Psoas muscle (tissue), 8 donors: Measurements from ENCODE around the gene RIMBP2. TPM values are rescaled to one million over a fixed set of nuclear protein-coding genes. Genes with fewer than 3 reads are reported as not detected.

Experiments
- ATAC-seq, 4 donors: fragments of 200-7000 bp; cut with Tn5 transposase; one replicate each; pipeline ENCODE4 v1.9.1; 2020; ENCODE audit warnings: moderate library complexity in 3 of 4, mild to moderate bottlenecking in 2 of 4
- DNase-seq, 2 donors: peaks; one replicate each; pipeline ENCODE4 v3.0.0-alpha.2; 2020
- H3K27ac ChIP-seq: fragments of 200-600 bp; one replicate; pipeline ENCODE4 v1.8.0; 2022
- H3K27me3 ChIP-seq, 3 donors: fragments of 200-600 bp in 1 of 3; one replicate each; pipeline versions ENCODE4 v1.6.1 to v1.8.0; 2013 to 2022; ENCODE audit warnings: low read length in 2 of 3, mild to moderate bottlenecking in 2 of 3, moderate library complexity in 1 of 3; ENCODE audit not compliant: insufficient read depth in 3 of 3
- H3K36me3 ChIP-seq, 2 donors: fragments of 200-600 bp in 1 of 2; one replicate each; pipeline versions ENCODE4 v1.6.1 to v1.8.0; 2013 to 2022; ENCODE audit warnings: low read depth in 1 of 2, mild to moderate bottlenecking in 1 of 2, moderate library complexity in 1 of 2; ENCODE audit not compliant: insufficient read depth in 1 of 2
- H3K4me1 ChIP-seq: fragments of 200-600 bp; one replicate; pipeline ENCODE4 v1.8.0; 2022
- H3K4me3 ChIP-seq: fragments of 200-600 bp; one replicate; pipeline ENCODE4 v1.8.0; 2022; ENCODE audit warnings: mild to moderate bottlenecking
- H3K9me3 ChIP-seq: fragments of 200-600 bp; one replicate; pipeline ENCODE4 v1.8.0; 2022
- CTCF ChIP-seq: fragments of 200-600 bp; IDR thresholded peaks from one replicate; pipeline ENCODE4 v1.8.0; 2022; ENCODE audit warnings: antibody characterized with exemption
- WGBS, 3 donors: extraction: QIAGEN DNeasy Blood & Tissue Kit; methylation state at CpG; one replicate each; pipeline versions ENCODE4 v1.1.6 to v1.1.7; 2013; 5-methylcytosine and 5-hydroxymethylcytosine counted together
- intact Hi-C, 2 donors: fragments of 100-400 bp; cut with DNase I; formaldehyde crosslinking; loops; one replicate each; pipeline versions ENCODE4 v1.11.0 to v1.14.2; 2022
- polyA plus RNA-seq, 3 donors: library from polyadenylated mRNA; stranded (reverse); fragments of 200-250 nt; gene quantifications; one replicate each; pipeline ENCODE4 v1.2.3, GENCODE V29; 2013
- total RNA-seq, 4 donors: library from RNA; stranded (reverse); fragmentation: NEBNext Ultra II Directional in 2 of 4; extraction: Animal tissue kit (Norgen Biotek cat#: 25700) in 2 of 4; gene quantifications; one replicate each; pipeline versions ENCODE4 v1.2.1 to v1.2.4, GENCODE V29; 2021 to 2023
- donor health status: healthy with polysubstance abuse.
- donor health status: DM: no; HTN: no; CAD: no; lungs with moderate emphysema.
- donor health status: Bipolar disorder and iron deficiency.
- donor health status: healthy.
- donor health status: DM: yes; HTN: yes; CAD: no.
- donor health status: DM: no; HTN: no; CAD: no.
- donor health status: DM: no; HTN: no; CAD: no.
- donor health status: DM: yes; HTN: yes; CAD: no.

RIMBP2 gene
- total and polyA plus RNA-seq, 7 donors: 0.05 to 1.2 (median 0.21) TPM

- intact Hi-C loops: no loop called here
- no peak overlapping the region for H3K4me3 ChIP-seq
- no peaks in the 10 kb centered on the region for H3K4me1 ChIP-seq
- H3K36me3 ChIP-seq: no peaks in the 10 kb centered on the region
- 4 to 13% (median 5%) methylated on average over 5 of the region's 5 CpGs for WGBS, 3 donors
- no peak overlapping the region for H3K27ac ChIP-seq
- H3K27me3 ChIP-seq: peaks cover 0 to 17% (median 4%) of the 10 kb centered on the region in 3 donors
- no peak for ATAC-seq
- no peak for DNase-seq
- no peak for TF ChIP-seq CTCF
- no peaks in the 10 kb centered on the region for H3K9me3 ChIP-seq
These were observed 201.9 kb downstream of the RIMBP2 start for GRCh38 chr12:130514149-130514551.

GRCh38 chr12:130513556-130513955 lies 202.5 kb downstream of the RIMBP2 start:
- H3K4me3 ChIP-seq: no peak overlapping the region
- no peaks in the 10 kb centered on the region for H3K9me3 ChIP-seq
- ATAC-seq (no peak), DNase-seq (no peak)
- TF ChIP-seq CTCF: no peak
- no peaks in the 10 kb centered on the region for H3K36me3 ChIP-seq
- no peaks in the 10 kb centered on the region for H3K4me1 ChIP-seq
- WGBS, 3 donors: 77 to 83% (median 80%) methylated on average over 2 of the region's 2 CpGs
- peaks cover 0 to 17% (median 7%) of the 10 kb centered on the region in 3 donors for H3K27me3 ChIP-seq
- H3K27ac ChIP-seq: no peak overlapping the region
- intact Hi-C loops: no loop called here

GRCh38 chr12:130511285-130511684 lies 204.8 kb downstream of the RIMBP2 start:
- H3K9me3 ChIP-seq: no peaks in the 10 kb centered on the region
- 63 to 70% (median 65%) methylated on average over 12 of the region's 12 CpGs for WGBS, 3 donors
- no peaks in the 10 kb centered on the region for H3K36me3 ChIP-seq

GRCh38 chr12:130509454-130509853 lies 206.6 kb downstream of the RIMBP2 start:
- peaks cover 0 to 17% (median 7%) of the 10 kb centered on the region in 3 donors for H3K27me3 ChIP-seq
- WGBS, 3 donors: 79 to 84% (median 81%) methylated on average over 5 of the region's 5 CpGs

More at GRCh38 chr12:130511285-130511684, 204.8 kb downstream of the RIMBP2 start:
- no peak for TF ChIP-seq CTCF
- H3K4me1 ChIP-seq: no peaks in the 10 kb centered on the region
- ATAC-seq: no peak
- peaks cover 0 to 17% (median 7%) of the 10 kb centered on the region in 3 donors for H3K27me3 ChIP-seq
- no peak overlapping the region for H3K27ac ChIP-seq
- intact Hi-C loops: no loop called here
- H3K4me3 ChIP-seq: no peak overlapping the region
- no peak for DNase-seq

More at GRCh38 chr12:130509454-130509853, 206.6 kb downstream of the RIMBP2 start:
- DNase-seq (no peak), ATAC-seq (no peak)
- no peaks in the 10 kb centered on the region for H3K36me3 ChIP-seq
- H3K27ac ChIP-seq: no peak overlapping the region
- intact Hi-C loops: no loop called here
- H3K4me3 ChIP-seq: no peak overlapping the region
- no peaks in the 10 kb centered on the region for H3K9me3 ChIP-seq
- TF ChIP-seq CTCF: no peak
- no peaks in the 10 kb centered on the region for H3K4me1 ChIP-seq
